Central memory CD4-positive, alpha-beta T cell (primary cell): ENCODE results near the gene PGLYRP4.
"Not testable (repeated sequence)": the region's sequence is repeated elsewhere in the genome, so short reads cannot be mapped to it uniquely, and the experiment has no call there.

Experiments used
- DNase-seq: peaks from one replicate; pipeline ENCODE4 v3.0.0; 2022

PGLYRP4 gene

GRCh38 chr1:153355445-153356071 lies 6.9 kb upstream of the PGLYRP4 start:
- DNase-seq: peak; percentile 27

GRCh38 chr1:153354515-153355193 lies 6.0 kb upstream of the PGLYRP4 start:
- no peak for DNase-seq

GRCh38 chr1:153353226-153353947 lies 4.7 kb upstream of the PGLYRP4 start:
- DNase-seq: no peak

- DNase-seq: peak; percentile 44
These were observed 3.9 kb upstream of the PGLYRP4 start for GRCh38 chr1:153352523-153352922.

GRCh38 chr1:153350321-153350957 lies 1.8 kb upstream of the PGLYRP4 start:
- DNase-seq: no peak

- no peak for DNase-seq
These were observed 1.0 kb upstream of the PGLYRP4 start for GRCh38 chr1:153349363-153350320.

- no peak for DNase-seq
These were observed 785 bp downstream of the PGLYRP4 start for GRCh38 chr1:153347856-153348255.

GRCh38 chr1:153347049-153347448 lies 1.6 kb downstream of the PGLYRP4 start:
- DNase-seq: not testable (repeated sequence)

- no peak for DNase-seq
These were observed 2.4 kb downstream of the PGLYRP4 start for GRCh38 chr1:153346077-153346723.

- no peak for DNase-seq
These were observed 3.2 kb downstream of the PGLYRP4 start for GRCh38 chr1:153345187-153346076.

- no peak for DNase-seq
These were observed 4.0 kb downstream of the PGLYRP4 start for GRCh38 chr1:153344718-153345025.

- no peak for DNase-seq
These were observed 4.6 kb downstream of the PGLYRP4 start for GRCh38 chr1:153343811-153344717.

GRCh38 chr1:153343040-153343681 lies 5.5 kb downstream of the PGLYRP4 start:
- no peak for DNase-seq

GRCh38 chr1:153342178-153342577 lies 6.5 kb downstream of the PGLYRP4 start:
- DNase-seq: no peak

- no peak for DNase-seq
These were observed 7.2 kb downstream of the PGLYRP4 start for GRCh38 chr1:153341431-153341934.

GRCh38 chr1:153340356-153340755 lies 8.3 kb downstream of the PGLYRP4 start:
- no peak for DNase-seq

- no peak for DNase-seq
These were observed 8.8 kb downstream of the PGLYRP4 start for GRCh38 chr1:153339802-153340201.

- DNase-seq: no peak
These were observed 10.4 kb downstream of the PGLYRP4 start for GRCh38 chr1:153337980-153338853.
